ENCODE measurements around the gene SRBD1.
A peak's percentile ranks its signal among the peaks of the same experiment; 100 is the strongest.

The SRBD1 gene

DNA sequence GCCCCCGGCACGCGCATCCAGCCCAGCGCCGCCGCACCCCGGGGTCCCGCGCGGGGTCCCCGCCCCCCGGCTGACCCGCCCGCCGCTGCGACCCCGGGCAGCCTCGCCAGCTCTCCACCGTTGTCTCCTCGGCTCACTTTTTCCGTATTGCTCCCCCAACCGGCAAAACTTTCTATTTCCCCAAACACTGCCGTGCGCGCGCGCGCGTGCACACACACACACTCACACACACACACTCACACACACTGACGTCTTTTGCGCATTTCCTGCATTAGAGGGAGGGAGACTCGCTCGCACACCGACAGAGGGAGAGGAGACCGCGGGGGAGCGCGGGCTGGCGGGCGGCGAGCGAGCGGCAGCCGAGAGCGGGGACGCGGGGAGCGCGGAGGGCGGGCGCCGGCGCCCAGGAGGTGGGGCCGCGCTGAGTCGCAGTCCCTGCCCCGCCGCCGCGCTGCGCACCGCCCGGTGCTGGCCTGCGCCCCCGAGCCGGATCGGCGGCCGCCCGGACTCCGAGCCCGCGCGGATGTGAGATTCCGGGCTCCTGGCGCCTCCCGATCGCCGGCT, 39.9 kb upstream of the SRBD1 start:
- TF ChIP-seq CTCF (IDR thresholded peaks at IDR 0.05; ENCODE audit: low read depth, low read length, missing control alignments) = peak; percentile 31
- peak; percentile 92 for DNase-seq (ENCODE audit: low read depth)
- peak overlapping the region; percentile 76 for H3K4me3 ChIP-seq (ENCODE audit: low read depth, low read length)

GRCh38 chr2:45649858-45650811, 39.1 kb upstream of the SRBD1 start:
- TF ChIP-seq CTCF (IDR thresholded peaks at IDR 0.05; ENCODE audit: low read depth, low read length, missing control alignments) = no peak
- DNase-seq (ENCODE audit: low read depth) = no peak
- H3K4me3 ChIP-seq (ENCODE audit: low read depth, low read length) = peak overlapping the region; percentile 76

DNA sequence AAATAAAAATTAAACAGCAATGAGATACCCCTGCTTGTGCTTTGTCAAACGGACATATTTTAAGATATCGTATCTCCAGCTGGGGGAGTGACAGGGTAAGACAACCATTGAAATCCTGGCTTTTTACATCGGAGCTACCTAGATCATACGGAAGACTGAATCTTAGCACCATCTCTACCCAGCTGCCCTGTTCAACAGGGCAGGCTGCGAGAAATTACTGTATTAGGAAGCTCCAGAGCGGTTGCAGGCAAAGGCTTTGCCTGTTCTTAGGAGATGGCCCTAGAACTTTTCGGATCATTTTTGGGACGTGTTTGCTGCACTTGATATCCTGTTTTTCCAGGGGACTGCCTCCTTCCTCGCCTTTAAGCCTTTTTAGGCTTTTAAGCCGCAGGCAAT, 38.4 kb upstream of the SRBD1 start:
- H3K4me3 ChIP-seq (ENCODE audit: low read depth, low read length) = peak overlapping the region; percentile 76
- TF ChIP-seq CTCF (IDR thresholded peaks at IDR 0.05; ENCODE audit: low read depth, low read length, missing control alignments) = no peak
- no peak for DNase-seq (ENCODE audit: low read depth)

GRCh38 chr2:45648636-45649035, 37.6 kb upstream of the SRBD1 start:
- TF ChIP-seq CTCF (IDR thresholded peaks at IDR 0.05; ENCODE audit: low read depth, low read length, missing control alignments) = no peak
- DNase-seq (ENCODE audit: low read depth) = no peak
- H3K4me3 ChIP-seq (ENCODE audit: low read depth, low read length) = no peak overlapping the region

GRCh38 chr2:45647986-45648520, 37.0 kb upstream of the SRBD1 start:
- DNase-seq (ENCODE audit: low read depth) = no peak

GRCh38 chr2:45647356-45647755, 36.3 kb upstream of the SRBD1 start:
- TF ChIP-seq CTCF (IDR thresholded peaks at IDR 0.05; ENCODE audit: low read depth, low read length, missing control alignments) = no peak
- H3K4me3 ChIP-seq (ENCODE audit: low read depth, low read length) = no peak overlapping the region
- DNase-seq (ENCODE audit: low read depth) = no peak

More at GRCh38 chr2:45647986-45648520, 37.0 kb upstream of the SRBD1 start:
- TF ChIP-seq CTCF (IDR thresholded peaks at IDR 0.05; ENCODE audit: low read depth, low read length, missing control alignments) = no peak
- H3K4me3 ChIP-seq (ENCODE audit: low read depth, low read length) = no peak overlapping the region

Measured in GM12864 (cell line).